PC-3 (cell line): Measurements from ENCODE around the gene OR2B2. TPM values are rescaled to one million over a fixed set of nuclear protein-coding genes. Genes with fewer than 3 reads are reported as not detected.

ENCODE experiments used
- ATAC-seq: fragments of 200-7000 bp; cut with Tn5 transposase; 2 replicates; pipeline ENCODE4 v1.9.1; 2020; ENCODE audit warnings: mild to moderate bottlenecking, moderate library complexity
- Bru-seq: library from RNA; stranded (reverse); fragments of 400-500 nt; gene quantifications from one replicate; lab custom pipeline; 2021; lab: Mats Ljungman, UMichigan
- BruChase-seq, 2 experiments: library from RNA; stranded (reverse); fragments of 400-500 nt; gene quantifications; one replicate each; lab custom pipeline; 2021; lab: Mats Ljungman, UMichigan
- BruUV-seq: library from RNA; stranded (reverse); fragments of 400-500 nt; replicated peaks from 2 replicates; lab custom pipeline; 2021; lab: Mats Ljungman, UMichigan
- CTCF ChIA-PET: fragments of 300-600 bp; sonication (Branson Sonifier 250); formaldehyde crosslinking; loops from one replicate; lab custom pipeline; 2022; ENCODE audit warnings: antibody characterized with exemption; lab: Charles Lee
- POLR2A ChIA-PET: fragments of 300-600 bp; sonication (Branson Sonifier 250); formaldehyde crosslinking; loops from one replicate; lab custom pipeline; 2022; ENCODE audit warnings: antibody characterized with exemption; ENCODE audit not compliant: unreplicated experiment; lab: Charles Lee
- DNase-seq: peaks from one replicate; pipeline ENCODE4 v3.0.0-alpha.2; 2015
- H2AFZ ChIP-seq: fragments of 300-600 bp; sonication (generic); 2 replicates; pipeline ENCODE4 v1.6.0; 2016; ENCODE audit warnings: antibody characterized with exemption, low read length
- H3F3A ChIP-seq: fragments of 300-600 bp; sonication (generic); one replicate; pipeline ENCODE4 v1.6.0; 2017; ENCODE audit warnings: antibody characterized with exemption, low read length, control low read depth, mild to moderate bottlenecking; ENCODE audit not compliant: unreplicated experiment
- H3K27ac ChIP-seq: fragments of 300-600 bp; sonication (generic); 2 replicates; pipeline ENCODE4 v1.5.1; 2016; ENCODE audit warnings: mild to moderate bottlenecking, low read length
- H3K27me3 ChIP-seq: fragments of 300-600 bp; sonication (generic); 2 replicates; pipeline ENCODE4 v1.6.1; 2016; ENCODE audit warnings: low read length, mixed read lengths
- H3K36me3 ChIP-seq: fragments of 300-600 bp; sonication (generic); 2 replicates; pipeline ENCODE4 v1.6.1; 2016; ENCODE audit warnings: low read depth, mixed run types, low read length, mixed read lengths
- H3K4me1 ChIP-seq: fragments of 300-600 bp; sonication (generic); 2 replicates; pipeline ENCODE4 v1.5.1; 2016; ENCODE audit warnings: low read length; ENCODE audit not compliant: insufficient read depth
- H3K4me2 ChIP-seq: fragments of 300-600 bp; sonication (generic); 2 replicates; pipeline ENCODE4 v1.6.0; 2016; ENCODE audit warnings: low read length
- H3K4me3 ChIP-seq: fragments of 300-600 bp; sonication (generic); 2 replicates; pipeline ENCODE4 v1.5.1; 2016; ENCODE audit warnings: mild to moderate bottlenecking, low read length, mixed read lengths
- H3K79me2 ChIP-seq: fragments of 300-600 bp; sonication (generic); 2 replicates; pipeline ENCODE4 v1.6.1; 2017; ENCODE audit warnings: low read length, mixed read lengths
- H3K9ac ChIP-seq: fragments of 300-600 bp; sonication (generic); 2 replicates; pipeline ENCODE4 v1.6.0; 2016; ENCODE audit warnings: mild to moderate bottlenecking, low read length
- H3K9me2 ChIP-seq: fragments of 300-600 bp; sonication (generic); replicated peaks from 2 replicates; pipeline ENCODE4 v1.6.1; 2016; ENCODE audit warnings: mixed run types, low read length, mixed read lengths
- H3K9me3 ChIP-seq: fragments of 300-600 bp; sonication (generic); 2 replicates; pipeline ENCODE4 v1.6.1; 2016; ENCODE audit warnings: low read length, mixed read lengths
- H4K20me1 ChIP-seq: fragments of 300-600 bp; sonication (generic); 2 replicates; pipeline ENCODE4 v1.6.1; 2016; ENCODE audit warnings: low read length, mixed read lengths
- EZH2 ChIP-seq: fragments of 300-600 bp; sonication (generic); IDR thresholded peaks from one replicate; pipeline ENCODE4 v1.6.1; 2017; ENCODE audit warnings: antibody characterized with exemption, mild to moderate bottlenecking, low read length; ENCODE audit not compliant: unreplicated experiment
- EZH2phosphoT487 ChIP-seq: fragments of 300-600 bp; sonication (generic); IDR thresholded peaks from 2 replicates; pipeline ENCODE4 v1.6.1; 2018; ENCODE audit warnings: mild to moderate bottlenecking, antibody characterized with exemption, low read length, borderline replicate concordance
- intact Hi-C: fragments of 100-400 bp; cut with micrococcal nuclease; formaldehyde crosslinking; loops from 2 replicates; pipeline ENCODE4 v1.9.0; 2023
- long read RNA-seq: library from polyadenylated mRNA; unstranded; transcript quantifications from one replicate; pipeline ENCODE4 v2.0.0, GENCODE V29; 2021; ENCODE audit not compliant: unreplicated experiment
- total RNA-seq: library from RNA; depleted of rRNA; stranded (reverse); fragments of >200 nt; gene quantifications from 2 replicates; pipeline ENCODE4 v1.2.3, GENCODE V29; 2014; rRNA removed
- TF ChIP-seq, protein P1 (sequence below): fragments of 300-600 bp; sonication (generic); conservative IDR thresholded peaks from 2 replicates; pipeline ENCODE4 v1.5.1; 2017; ENCODE audit warnings: antibody characterized with exemption, low read depth, mild to moderate bottlenecking, low read length

The OR2B2 gene
- total RNA-seq = not detected in 2 replicates
- Bru-seq, nascent RNA = not detected
- BruChase-seq, experiment 1, labeled RNA remaining after a 6-hour chase = not detected
- BruChase-seq, experiment 2, labeled RNA remaining after a 2-hour chase = not detected
- long read RNA-seq = 0 reads

- BruUV-seq = no TSS peak
- TF ChIP-seq, protein P1, sequence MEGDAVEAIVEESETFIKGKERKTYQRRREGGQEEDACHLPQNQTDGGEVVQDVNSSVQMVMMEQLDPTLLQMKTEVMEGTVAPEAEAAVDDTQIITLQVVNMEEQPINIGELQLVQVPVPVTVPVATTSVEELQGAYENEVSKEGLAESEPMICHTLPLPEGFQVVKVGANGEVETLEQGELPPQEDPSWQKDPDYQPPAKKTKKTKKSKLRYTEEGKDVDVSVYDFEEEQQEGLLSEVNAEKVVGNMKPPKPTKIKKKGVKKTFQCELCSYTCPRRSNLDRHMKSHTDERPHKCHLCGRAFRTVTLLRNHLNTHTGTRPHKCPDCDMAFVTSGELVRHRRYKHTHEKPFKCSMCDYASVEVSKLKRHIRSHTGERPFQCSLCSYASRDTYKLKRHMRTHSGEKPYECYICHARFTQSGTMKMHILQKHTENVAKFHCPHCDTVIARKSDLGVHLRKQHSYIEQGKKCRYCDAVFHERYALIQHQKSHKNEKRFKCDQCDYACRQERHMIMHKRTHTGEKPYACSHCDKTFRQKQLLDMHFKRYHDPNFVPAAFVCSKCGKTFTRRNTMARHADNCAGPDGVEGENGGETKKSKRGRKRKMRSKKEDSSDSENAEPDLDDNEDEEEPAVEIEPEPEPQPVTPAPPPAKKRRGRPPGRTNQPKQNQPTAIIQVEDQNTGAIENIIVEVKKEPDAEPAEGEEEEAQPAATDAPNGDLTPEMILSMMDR = no peak
- no peak for TF ChIP-seq EZH2
- Histone ChIP-seq H3K79me2 (no peaks in the 10 kb centered on the region), H3F3A (no peaks in the 10 kb centered on the region), H2AFZ (no peak within 1 kb of the TSS), H3K4me3 (no peak within 1 kb of the TSS), H3K4me1 (no peaks in the 10 kb centered on the region), H3K9ac (no peak within 1 kb of the TSS), H3K27me3 (no peaks in the 10 kb centered on the region), H4K20me1 (no peaks in the 10 kb centered on the region), H3K4me2 (no peak within 1 kb of the TSS), H3K27ac (no peak within 1 kb of the TSS), H3K36me3 (no peaks in the 10 kb centered on the region), H3K9me3 (no peaks in the 10 kb centered on the region), H3K9me2 (no peaks in the 10 kb centered on the region)
- ATAC-seq (no peak), DNase-seq (no peak)
- ChIA-PET CTCF (no interaction called here), POLR2A (no interaction called here)
- intact Hi-C loops = no loop called here
Measured at GRCh38 chr6:27911956-27912446, at the start of gene OR2B2. OR2B2 (minus strand) TSS chr6:27912396; CDS start chr6:27912319, 77 bp downstream.

- ATAC-seq (no peak), DNase-seq (no peak)
- BruUV-seq = no TSS peak
- Histone ChIP-seq H3K9me2 (no peaks in the 10 kb centered on the region), H3K36me3 (no peaks in the 10 kb centered on the region), H3K79me2 (no peaks in the 10 kb centered on the region), H3K4me2 (no peak overlapping the region), H3K9me3 (no peaks in the 10 kb centered on the region), H3F3A (no peaks in the 10 kb centered on the region), H3K9ac (no peak overlapping the region), H3K27me3 (no peaks in the 10 kb centered on the region), H3K4me1 (no peaks in the 10 kb centered on the region), H3K4me3 (no peak overlapping the region), H4K20me1 (no peaks in the 10 kb centered on the region), H2AFZ (no peak overlapping the region), H3K27ac (no peak overlapping the region)
- ChIA-PET POLR2A (no interaction called here), CTCF (no interaction called here)
- intact Hi-C loops = no loop called here
- TF ChIP-seq EZH2 (no peak), EZH2phosphoT487 (no peak)
- TF ChIP-seq, protein P1 = no peak
Measured at GRCh38 chr6:27957516-27957915, 45.3 kb upstream of the OR2B2 start.

GRCh38 chr6:27956941-27957340 lies 44.7 kb upstream of the OR2B2 start, which contains the start of gene OR2B6:
OR2B6 (plus strand) TSS chr6:27957241; CDS start chr6:27957241, 0 bp downstream.
- intact Hi-C loops = no loop called here
- CTCF ChIA-PET = no interaction called here
- Histone ChIP-seq H2AFZ (no peak within 1 kb of the TSS), H3K27me3 (no peaks in the 10 kb centered on the region), H3K9ac (no peak within 1 kb of the TSS), H3K36me3 (no peaks in the 10 kb centered on the region), H3K79me2 (no peaks in the 10 kb centered on the region), H3K9me2 (no peaks in the 10 kb centered on the region), H4K20me1 (no peaks in the 10 kb centered on the region), H3K4me2 (no peak within 1 kb of the TSS), H3F3A (no peaks in the 10 kb centered on the region), H3K4me3 (no peak within 1 kb of the TSS), H3K27ac (no peak within 1 kb of the TSS), H3K4me1 (no peaks in the 10 kb centered on the region), H3K9me3 (no peaks in the 10 kb centered on the region)
- ATAC-seq (no peak), DNase-seq (no peak)
- no TSS peak for BruUV-seq
- POLR2A ChIA-PET = no interaction called here
- TF ChIP-seq EZH2phosphoT487 = no peak
- TF ChIP-seq EZH2 = no peak
- TF ChIP-seq, protein P1 = no peak
